GM11168 (cell line): ENCODE measurements around the gene CDC42EP4.

Experiments
- in situ Hi-C: fragments of 300-500 bp; cut with MboI; formaldehyde crosslinking; loops from one replicate; pipeline ENCODE4 v1.12.0; 2022; ENCODE audit warnings: low sequenced_read_pairs; ENCODE audit not compliant: unreplicated experiment

Gene CDC42EP4

GRCh38 chr17:73262676-73263642, 48.8 kb downstream of the CDC42EP4 start:
- in situ Hi-C loops = no loop called here

- in situ Hi-C loops = no loop called here
Measured at GRCh38 chr17:73261952-73262675, 49.7 kb downstream of the CDC42EP4 start.

- in situ Hi-C loops = no loop called here
Measured at GRCh38 chr17:73261617-73261951, 50.2 kb downstream of the CDC42EP4 start, which contains the start of gene CPSF4L. TSS of gene CPSF4L (minus strand) at chr17:73261880. CDS start at chr17:73261818, 62 bp downstream.

- in situ Hi-C loops = no loop called here
Measured at GRCh38 chr17:73257516-73257915, 54.3 kb downstream of the CDC42EP4 start.

- in situ Hi-C loops = no loop called here
Measured at GRCh38 chr17:73256220-73256619, 55.6 kb downstream of the CDC42EP4 start.

- in situ Hi-C loops = no loop called here
Measured at GRCh38 chr17:73255671-73256181, 56.1 kb downstream of the CDC42EP4 start.

GRCh38 chr17:73251871-73252270, 59.9 kb downstream of the CDC42EP4 start:
- in situ Hi-C loops = loop anchor here (5.0 kb wide), 1 partner anchor 120 kb away; no protein-coding TSS in a partner anchor

GRCh38 chr17:73250851-73251640, 60.8 kb downstream of the CDC42EP4 start:
- in situ Hi-C loops = loop anchor here (5.0 kb wide), 1 partner anchor 121 kb away; no protein-coding TSS in a partner anchor

- in situ Hi-C loops = loop anchor here (5.0 kb wide), 1 partner anchor 123 kb away; no protein-coding TSS in a partner anchor
Measured at GRCh38 chr17:73249700-73250099, 62.1 kb downstream of the CDC42EP4 start.

- in situ Hi-C loops = no loop called here
Measured at GRCh38 chr17:73248532-73248931, 63.3 kb downstream of the CDC42EP4 start.

- in situ Hi-C loops = no loop called here
Measured at GRCh38 chr17:73247726-73248125, 64.1 kb downstream of the CDC42EP4 start.

- in situ Hi-C loops = no loop called here
Measured at GRCh38 chr17:73240561-73240960, 71.2 kb downstream of the CDC42EP4 start.

GRCh38 chr17:73237714-73238113, 74.1 kb downstream of the CDC42EP4 start:
- in situ Hi-C loops = no loop called here

GRCh38 chr17:73234736-73235135, 77.1 kb downstream of the CDC42EP4 start:
- in situ Hi-C loops = no loop called here
